ENCODE data around the gene TBCCD1. TPM values are rescaled to one million over a fixed set of nuclear protein-coding genes. Genes with fewer than 3 reads are reported as not detected.

Gene TBCCD1
- total and polyA plus RNA-seq, 3 experiments from 2014 or later = 17.6 to 26.0 (median 18.3) TPM

GRCh38 chr3:186529201-186529999 lies 37.7 kb downstream of the TBCCD1 start:
- no peak for DNase-seq
- POLR2A ChIA-PET = no interaction called here
- Mint-ChIP-seq H3K27me3 (no peaks in the 10 kb centered on the region), H3K36me3 (peaks cover 0 to 11% (median 11%) of the 10 kb centered on the region in 3 donors), H3K4me3 (no peak overlapping the region), H3K9me3 (no peaks in the 10 kb centered on the region), H3K27ac (peak overlapping the region in 4 of 8 donors; percentile 0 to 49 (median 34)), H3K4me1 (peaks cover 18 to 41% (median 28%) of the 10 kb centered on the region in 3 donors)
- no peak overlapping the region for H3K27ac ChIP-seq (ENCODE audit: low read depth, low read length)
- no peak overlapping the region for H3K4me3 ChIP-seq (ENCODE audit: low read length)
- peaks cover 20% of the 10 kb centered on the region for H3K4me1 ChIP-seq (ENCODE audit: insufficient read depth, low read length)
- CTCF ChIA-PET = interaction anchor here (2.2 kb wide), 1 partner anchor 270 kb away, joined by 5 read pairs; no protein-coding TSS in a partner anchor
- H3K27me3 ChIP-seq (ENCODE audit: insufficient read depth, low read length, poor library complexity, severe bottlenecking) = no peaks in the 10 kb centered on the region
- H3K9me3 ChIP-seq (ENCODE audit: low read length) = no peaks in the 10 kb centered on the region
- H3K36me3 ChIP-seq (ENCODE audit: insufficient read depth, low read length) = no peaks in the 10 kb centered on the region

- Mint-ChIP-seq H3K4me1 (peaks cover 15 to 32% (median 18%) of the 10 kb centered on the region in 3 donors), H3K9me3 (no peaks in the 10 kb centered on the region), H3K27ac (peak overlapping the region in 1 of 8 donors; percentile 1), H3K4me3 (no peak overlapping the region), H3K27me3 (no peaks in the 10 kb centered on the region), H3K36me3 (peaks cover 0 to 11% (median 7%) of the 10 kb centered on the region in 3 donors)
- ChIA-PET CTCF (no interaction called here), POLR2A (no interaction called here)
- Histone ChIP-seq H3K9me3 (ENCODE audit: low read length) (no peaks in the 10 kb centered on the region), H3K4me1 (ENCODE audit: insufficient read depth, low read length) (no peaks in the 10 kb centered on the region), H3K4me3 (ENCODE audit: low read length) (no peak overlapping the region), H3K27ac (ENCODE audit: low read depth, low read length) (no peak overlapping the region), H3K27me3 (ENCODE audit: insufficient read depth, low read length, poor library complexity, severe bottlenecking) (no peaks in the 10 kb centered on the region), H3K36me3 (ENCODE audit: insufficient read depth, low read length) (no peaks in the 10 kb centered on the region)
- DNase-seq = no peak
Observed at GRCh38 chr3:186526256-186526606, 40.9 kb downstream of the TBCCD1 start.

- Mint-ChIP-seq H3K27me3 (no peaks in the 10 kb centered on the region), H3K9me3 (no peaks in the 10 kb centered on the region), H3K4me3 (no peak overlapping the region), H3K27ac (no peak overlapping the region), H3K36me3 (peaks cover 0 to 11% (median 7%) of the 10 kb centered on the region in 3 donors), H3K4me1 (peaks cover 21 to 34% (median 24%) of the 10 kb centered on the region in 3 donors)
- Histone ChIP-seq H3K36me3 (ENCODE audit: insufficient read depth, low read length) (no peaks in the 10 kb centered on the region), H3K27me3 (ENCODE audit: insufficient read depth, low read length, poor library complexity, severe bottlenecking) (no peaks in the 10 kb centered on the region), H3K4me3 (ENCODE audit: low read length) (no peak overlapping the region), H3K4me1 (ENCODE audit: insufficient read depth, low read length) (peaks cover under 1% of the 10 kb centered on the region), H3K9me3 (ENCODE audit: low read length) (no peaks in the 10 kb centered on the region), H3K27ac (ENCODE audit: low read depth, low read length) (no peak overlapping the region)
- ChIA-PET CTCF (no interaction called here), POLR2A (no interaction called here)
- DNase-seq = no peak
Observed at GRCh38 chr3:186525369-186526255, 41.5 kb downstream of the TBCCD1 start.

GRCh38 chr3:186524616-186525015 lies 42.5 kb downstream of the TBCCD1 start:
- no peaks in the 10 kb centered on the region for H3K9me3 Mint-ChIP-seq
- H3K36me3 ChIP-seq (ENCODE audit: insufficient read depth, low read length) = no peaks in the 10 kb centered on the region
- DNase-seq = no peak
- H3K4me3 ChIP-seq (ENCODE audit: low read length) = no peak overlapping the region
- no peaks in the 10 kb centered on the region for H3K27me3 ChIP-seq (ENCODE audit: insufficient read depth, low read length, poor library complexity, severe bottlenecking)
- no peaks in the 10 kb centered on the region for H3K9me3 ChIP-seq (ENCODE audit: low read length)
- H3K27ac ChIP-seq (ENCODE audit: low read depth, low read length) = no peak overlapping the region
- ChIA-PET CTCF (interaction anchor here (1.2 kb wide), 1 partner anchor 16 kb away, joined by 3 read pairs; no protein-coding TSS in a partner anchor), POLR2A (no interaction called here)
- H3K4me1 Mint-ChIP-seq = peaks cover 27 to 36% (median 29%) of the 10 kb centered on the region in 3 donors
- no peak overlapping the region for H3K4me3 Mint-ChIP-seq
- peaks cover 11% of the 10 kb centered on the region for H3K4me1 ChIP-seq (ENCODE audit: insufficient read depth, low read length)
- no peaks in the 10 kb centered on the region for H3K27me3 Mint-ChIP-seq
- H3K27ac Mint-ChIP-seq = peak overlapping the region in 1 of 8 donors; percentile 39
- peaks cover 0 to 11% (median 7%) of the 10 kb centered on the region in 3 donors for H3K36me3 Mint-ChIP-seq

GRCh38 chr3:186523434-186523833 lies 43.7 kb downstream of the TBCCD1 start:
- no peaks in the 10 kb centered on the region for H3K36me3 ChIP-seq (ENCODE audit: insufficient read depth, low read length)
- H3K27ac ChIP-seq (ENCODE audit: low read depth, low read length) = no peak overlapping the region
- POLR2A ChIA-PET = no interaction called here
- no peaks in the 10 kb centered on the region for H3K27me3 ChIP-seq (ENCODE audit: insufficient read depth, low read length, poor library complexity, severe bottlenecking)
- H3K4me1 Mint-ChIP-seq = peaks cover 34 to 39% (median 35%) of the 10 kb centered on the region in 3 donors
- H3K9me3 ChIP-seq (ENCODE audit: low read length) = no peaks in the 10 kb centered on the region
- H3K27me3 Mint-ChIP-seq = no peaks in the 10 kb centered on the region
- CTCF ChIA-PET = interaction anchor here (2.6 kb wide), 1 partner anchor 17 kb away, joined by 7 read pairs; no protein-coding TSS in a partner anchor
- no peak for DNase-seq
- no peaks in the 10 kb centered on the region for H3K9me3 Mint-ChIP-seq
- H3K4me3 ChIP-seq (ENCODE audit: low read length) = no peak overlapping the region
- H3K4me1 ChIP-seq (ENCODE audit: insufficient read depth, low read length) = peaks cover 23% of the 10 kb centered on the region
- peak overlapping the region in 1 of 8 donors; percentile 58 for H3K27ac Mint-ChIP-seq
- H3K4me3 Mint-ChIP-seq = no peak overlapping the region
- H3K36me3 Mint-ChIP-seq = peaks cover 0 to 11% (median 5%) of the 10 kb centered on the region in 3 donors

GRCh38 chr3:186523022-186523421 lies 44.1 kb downstream of the TBCCD1 start:
- Mint-ChIP-seq H3K4me3 (no peak overlapping the region), H3K4me1 (peaks cover 37 to 40% (median 39%) of the 10 kb centered on the region in 3 donors)

GRCh38 chr3:186520957-186521842 lies 45.9 kb downstream of the TBCCD1 start:
- H3K36me3 Mint-ChIP-seq = peaks cover 0 to 4% (median 0%) of the 10 kb centered on the region in 3 donors
- peaks cover 51 to 58% (median 57%) of the 10 kb centered on the region in 3 donors for H3K4me1 Mint-ChIP-seq
- no peak for DNase-seq
- Histone ChIP-seq H3K9me3 (ENCODE audit: low read length) (no peaks in the 10 kb centered on the region), H3K4me3 (ENCODE audit: low read length) (no peak overlapping the region), H3K27me3 (ENCODE audit: insufficient read depth, low read length, poor library complexity, severe bottlenecking) (no peaks in the 10 kb centered on the region), H3K27ac (ENCODE audit: low read depth, low read length) (no peak overlapping the region), H3K36me3 (ENCODE audit: insufficient read depth, low read length) (no peaks in the 10 kb centered on the region), H3K4me1 (ENCODE audit: insufficient read depth, low read length) (peaks cover 45% of the 10 kb centered on the region)
- H3K27me3 Mint-ChIP-seq = no peaks in the 10 kb centered on the region
- CTCF ChIA-PET = interaction anchor here (1.5 to 3.3 kb wide), 3 partner anchors 17 to 19 kb away, joined by 3 to 17 read pairs (median 7); no protein-coding TSS in a partner anchor
- H3K4me3 Mint-ChIP-seq = peak overlapping the region in 1 of 7 donors; percentile 2
- H3K9me3 Mint-ChIP-seq = no peaks in the 10 kb centered on the region
- H3K27ac Mint-ChIP-seq = peak overlapping the region in 5 of 8 donors; percentile 6 to 73 (median 48)
- POLR2A ChIA-PET = no interaction called here

More at GRCh38 chr3:186523022-186523421, 44.1 kb downstream of the TBCCD1 start:
- Histone ChIP-seq H3K9me3 (ENCODE audit: low read length) (no peaks in the 10 kb centered on the region), H3K27ac (ENCODE audit: low read depth, low read length) (no peak overlapping the region), H3K4me3 (ENCODE audit: low read length) (no peak overlapping the region), H3K36me3 (ENCODE audit: insufficient read depth, low read length) (no peaks in the 10 kb centered on the region), H3K4me1 (ENCODE audit: insufficient read depth, low read length) (peaks cover 27% of the 10 kb centered on the region), H3K27me3 (ENCODE audit: insufficient read depth, low read length, poor library complexity, severe bottlenecking) (no peaks in the 10 kb centered on the region)
- H3K36me3 Mint-ChIP-seq = peaks cover 0 to 8% (median 5%) of the 10 kb centered on the region in 3 donors
- no peaks in the 10 kb centered on the region for H3K27me3 Mint-ChIP-seq
- peak overlapping the region in 1 of 8 donors; percentile 52 for H3K27ac Mint-ChIP-seq
- CTCF ChIA-PET = interaction anchor here (1.5 to 2.6 kb wide), 2 partner anchors 16 to 17 kb away, joined by 3 to 7 read pairs; no protein-coding TSS in a partner anchor
- no peak for DNase-seq
- H3K9me3 Mint-ChIP-seq = no peaks in the 10 kb centered on the region
- POLR2A ChIA-PET = no interaction called here
